HAP-1 (cell line): Measurements from ENCODE around the gene USP5.
A peak's percentile ranks its signal among the peaks of the same experiment; 100 is the strongest.
"Not testable (repeated sequence)": the region's sequence is repeated elsewhere in the genome, so short reads cannot be mapped to it uniquely, and the experiment has no call there.

Source experiments
- DNase-seq, 2 experiments: peaks; one replicate each; pipeline ENCODE4 v3.0.0-alpha.2; 2016 to 2020; ENCODE audit warnings: low spot score in 2 of 2
- H3K27me3 ChIP-seq: fragments of 250-450 bp; sonication (Bioruptor Pico); 2 replicates; pipeline ENCODE4 v1.5.1; 2020; ENCODE audit warnings: low read depth, mild to moderate bottlenecking, moderate library complexity
- H3K36me3 ChIP-seq: fragments of 250-450 bp; sonication (Bioruptor Pico); replicated peaks from 2 replicates; pipeline ENCODE4 v1.5.1; 2020; ENCODE audit warnings: mild to moderate bottlenecking
- H3K4me1 ChIP-seq: fragments of 250-450 bp; sonication (Bioruptor Pico); 2 replicates; pipeline ENCODE4 v1.5.1; 2020; ENCODE audit warnings: mild to moderate bottlenecking
- H3K4me3 ChIP-seq: fragments of 250-450 bp; sonication (Bioruptor Pico); 2 replicates; pipeline ENCODE4 v1.5.1; 2020; ENCODE audit warnings: mild to moderate bottlenecking, moderate library complexity
- H3K9me3 ChIP-seq: fragments of 250-450 bp; sonication (Bioruptor Pico); 2 replicates; pipeline ENCODE4 v1.5.1; 2020; ENCODE audit warnings: mild to moderate bottlenecking, moderate library complexity
- in situ Hi-C: fragments of 300-500 bp; cut with MboI; formaldehyde crosslinking; loops from 3 replicates; pipeline ENCODE4 v1.14.3; 2020; ENCODE audit warnings: low sequenced_read_pairs, inconsistent platforms, mixed read lengths

The USP5 gene

DNA sequence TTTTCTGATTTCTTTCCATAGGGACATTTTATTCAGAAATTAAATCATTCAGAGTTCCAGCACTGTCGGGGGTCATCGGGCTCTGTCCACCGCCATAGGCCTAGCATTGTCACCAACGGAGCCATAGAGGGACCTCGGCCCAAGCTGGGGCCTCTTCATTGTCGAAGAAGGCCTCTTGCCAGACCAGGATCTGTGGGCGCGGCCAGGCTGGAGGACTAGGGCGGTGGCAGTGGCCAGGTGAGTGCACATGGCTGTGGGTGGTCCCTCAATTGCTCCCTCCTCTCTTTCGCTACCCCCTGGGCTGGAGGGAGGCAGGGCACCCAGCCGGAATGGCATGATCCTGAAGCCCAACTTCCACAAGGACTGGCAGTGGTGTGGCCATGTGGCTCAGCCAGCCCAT lies 31.7 kb downstream of the USP5 start:
- Histone ChIP-seq H3K36me3 (peaks cover 18% of the 10 kb centered on the region), H3K9me3 (no peaks in the 10 kb centered on the region), H3K27me3 (no peaks in the 10 kb centered on the region), H3K4me1 (peaks cover 31% of the 10 kb centered on the region), H3K4me3 (no peak overlapping the region)
- in situ Hi-C loops: no loop called here
- DNase-seq: no peak

DNA sequence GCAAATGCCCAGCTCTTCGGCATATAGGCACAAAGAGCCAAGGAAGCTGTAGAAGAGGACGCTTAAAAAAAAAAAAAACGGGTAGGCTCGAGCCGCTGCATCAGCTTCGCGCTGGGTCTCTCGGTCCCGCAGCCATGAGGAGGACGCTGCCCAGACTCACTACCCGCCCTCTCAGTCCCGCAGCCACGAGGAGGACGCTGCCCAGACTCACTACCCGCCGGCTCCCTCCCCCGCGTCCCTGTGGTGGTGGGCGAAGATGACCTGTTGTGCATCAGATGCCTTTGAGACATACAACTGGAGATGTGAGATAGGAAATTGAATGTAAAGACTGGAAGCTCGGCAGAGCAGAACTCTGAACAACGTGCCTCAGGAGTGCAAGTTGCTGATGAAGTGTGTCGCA lies 32.6 kb downstream of the USP5 start:
- no peak overlapping the region for H3K4me3 ChIP-seq
- peak in 1 of 2 experiments; percentile 2 for DNase-seq
- no peaks in the 10 kb centered on the region for H3K27me3 ChIP-seq
- peaks cover 18% of the 10 kb centered on the region for H3K36me3 ChIP-seq
- no peaks in the 10 kb centered on the region for H3K9me3 ChIP-seq
- in situ Hi-C loops: no loop called here
- peaks cover 31% of the 10 kb centered on the region for H3K4me1 ChIP-seq

DNA sequence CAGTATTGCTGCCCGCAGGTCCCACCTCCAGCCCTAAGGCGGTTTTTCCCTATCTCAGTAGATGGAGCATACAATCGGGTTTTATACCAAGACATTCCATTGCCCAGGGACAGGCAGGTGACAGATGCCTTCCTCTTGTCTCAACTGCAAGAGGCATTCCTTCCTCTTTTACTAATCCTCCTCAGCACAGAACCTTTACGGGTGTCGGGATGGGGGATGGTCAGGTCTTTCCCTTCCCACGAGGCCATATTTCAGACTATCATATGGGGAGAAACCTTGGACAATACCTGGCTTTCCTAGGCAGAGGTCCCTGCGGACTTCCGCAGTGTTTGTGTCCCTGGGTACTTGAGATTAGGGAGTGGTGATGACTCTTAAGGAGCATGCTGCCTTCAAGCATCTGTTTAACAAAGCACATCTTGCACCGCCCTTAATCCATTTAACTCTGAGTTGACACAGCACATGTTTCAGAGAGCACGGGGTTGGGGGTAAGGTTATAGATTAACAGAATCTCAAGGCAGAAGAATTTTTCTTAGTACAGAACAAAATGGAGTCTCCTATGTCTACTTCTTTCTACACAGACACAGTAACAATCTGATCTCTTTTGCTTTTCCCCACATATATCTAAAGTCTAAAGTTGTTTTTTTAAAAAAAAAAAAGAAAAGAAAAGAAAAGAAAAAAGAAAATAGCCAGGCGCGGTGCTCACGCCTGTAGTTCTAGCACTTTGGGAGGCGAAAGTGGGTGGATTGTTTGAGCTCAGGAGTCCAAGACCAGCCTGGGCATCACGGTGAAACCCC lies 34.5 kb downstream of the USP5 start:
- in situ Hi-C loops, H3K27me3 ChIP-seq, H3K4me3 ChIP-seq: not testable (repeated sequence)

DNA sequence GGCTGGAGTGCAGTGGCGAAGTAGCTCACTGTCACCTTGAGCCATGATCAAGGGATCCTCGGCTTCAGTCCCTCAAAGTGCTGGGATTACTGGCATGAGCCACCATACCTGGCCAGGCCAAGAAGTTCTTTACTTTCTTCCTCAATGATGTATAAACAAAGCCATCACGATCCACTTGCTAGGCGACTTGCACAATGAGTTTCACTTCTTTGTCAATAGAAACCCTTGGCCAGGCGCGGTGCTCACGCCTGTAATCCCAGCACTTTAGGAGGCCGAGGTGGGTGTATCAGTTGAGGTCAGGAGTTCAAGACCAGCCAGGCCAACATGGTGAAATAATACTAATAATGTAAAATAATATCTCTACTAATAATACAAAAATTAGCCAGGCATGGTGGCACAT lies 35.5 kb downstream of the USP5 start:
- no peak overlapping the region for H3K4me3 ChIP-seq
- H3K36me3 ChIP-seq: peaks cover 18% of the 10 kb centered on the region
- in situ Hi-C loops: no loop called here
- H3K27me3 ChIP-seq: no peaks in the 10 kb centered on the region
- DNase-seq: peak in 1 of 2 experiments; percentile 35
- peaks cover 47% of the 10 kb centered on the region for H3K4me1 ChIP-seq
- no peaks in the 10 kb centered on the region for H3K9me3 ChIP-seq

More for the DNA sequence above, 34.5 kb downstream of the USP5 start:
- DNase-seq: peak in 1 of 2 experiments; percentile 88
- H3K4me1 ChIP-seq: peaks cover 40% of the 10 kb centered on the region
- peaks cover 18% of the 10 kb centered on the region for H3K36me3 ChIP-seq
- not testable (repeated sequence) for H3K9me3 ChIP-seq

DNA sequence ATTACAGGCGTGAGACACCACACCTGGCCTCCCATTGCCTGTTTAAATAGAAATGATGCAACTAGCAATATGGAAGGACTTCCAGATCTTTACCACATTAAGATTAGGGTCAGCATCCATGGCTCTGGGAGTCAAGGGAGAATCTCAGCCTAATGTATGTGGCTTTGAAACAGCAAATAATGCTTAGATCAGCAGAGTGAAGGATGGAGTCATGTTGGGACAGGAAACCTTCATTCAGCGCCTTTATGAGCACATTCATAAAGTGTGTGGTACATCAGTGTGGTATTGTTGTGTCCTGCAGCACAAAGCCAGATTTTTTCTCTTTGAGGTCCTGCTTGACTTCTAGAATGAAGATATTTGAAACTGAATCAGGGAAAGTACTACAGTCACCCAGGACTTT lies 36.4 kb downstream of the USP5 start:
- Histone ChIP-seq H3K9me3 (no peaks in the 10 kb centered on the region), H3K4me1 (peaks cover 47% of the 10 kb centered on the region), H3K4me3 (no peak overlapping the region), H3K36me3 (peaks cover 12% of the 10 kb centered on the region), H3K27me3 (no peaks in the 10 kb centered on the region)
- peak in 1 of 2 experiments; percentile 17 for DNase-seq
- in situ Hi-C loops: no loop called here

DNA sequence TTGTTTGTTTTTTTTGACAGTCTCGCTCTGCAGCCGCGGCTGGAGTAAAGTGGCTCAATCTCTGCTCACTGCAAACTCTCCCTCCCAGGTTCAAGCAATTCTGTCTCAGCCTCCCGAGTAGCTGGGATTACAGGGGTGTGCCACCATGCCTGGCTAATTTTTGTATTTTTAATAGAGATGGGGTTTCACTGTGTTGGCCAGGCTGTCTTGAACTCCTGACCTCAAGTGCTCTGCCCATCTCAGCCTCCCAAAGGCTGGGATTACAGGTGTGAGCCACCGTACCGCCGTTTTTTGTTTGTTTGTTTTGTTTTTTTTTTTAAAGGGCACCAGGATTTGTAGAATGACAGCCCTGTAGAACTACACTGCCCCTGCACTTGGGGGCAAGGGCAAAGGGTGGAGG lies 36.8 kb downstream of the USP5 start:
- peaks cover 47% of the 10 kb centered on the region for H3K4me1 ChIP-seq
- in situ Hi-C loops, H3K4me3 ChIP-seq, H3K9me3 ChIP-seq, DNase-seq, H3K27me3 ChIP-seq, H3K36me3 ChIP-seq: not testable (repeated sequence)

DNA sequence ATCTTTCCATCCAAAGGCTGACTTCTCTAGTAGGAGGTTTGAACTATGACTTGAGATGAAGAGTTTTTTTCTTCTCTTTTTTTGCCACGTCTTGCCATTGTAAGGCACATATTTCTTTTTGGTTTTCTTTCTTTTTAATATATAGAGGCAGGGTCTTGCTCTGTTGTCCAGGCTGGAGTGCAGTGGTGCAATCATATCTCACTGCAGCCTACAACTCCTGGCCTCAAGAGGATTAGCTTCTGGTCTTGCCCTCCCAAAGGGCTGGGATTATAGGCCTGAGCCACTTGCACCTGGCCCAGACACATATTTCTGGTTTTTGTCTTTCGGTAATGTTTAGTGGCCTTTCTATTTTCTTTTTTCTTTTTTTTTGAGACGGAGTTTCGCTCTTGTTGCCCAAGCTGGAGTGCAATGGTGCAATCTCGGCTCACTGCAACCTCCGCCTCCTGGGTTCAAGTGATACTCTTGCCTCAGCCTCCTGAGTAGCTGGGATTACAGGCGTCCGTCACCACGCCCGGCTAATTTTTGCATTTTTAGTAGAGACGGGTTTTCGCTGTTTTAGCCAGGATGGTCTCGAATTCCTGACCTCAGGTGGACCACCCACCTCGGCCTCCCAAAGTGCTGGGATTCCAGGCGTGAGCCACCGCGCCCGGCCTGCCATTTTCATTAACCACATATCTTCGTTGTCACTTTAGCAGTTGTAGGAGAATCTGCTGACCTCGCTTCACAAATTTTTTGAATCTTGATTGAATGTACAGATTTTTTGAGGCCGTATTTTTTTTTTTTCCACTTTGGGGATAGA lies 38.0 kb downstream of the USP5 start:
- in situ Hi-C loops, DNase-seq, H3K9me3 ChIP-seq, H3K27me3 ChIP-seq, H3K36me3 ChIP-seq, H3K4me3 ChIP-seq: not testable (repeated sequence)
- peaks cover 44% of the 10 kb centered on the region for H3K4me1 ChIP-seq

DNA sequence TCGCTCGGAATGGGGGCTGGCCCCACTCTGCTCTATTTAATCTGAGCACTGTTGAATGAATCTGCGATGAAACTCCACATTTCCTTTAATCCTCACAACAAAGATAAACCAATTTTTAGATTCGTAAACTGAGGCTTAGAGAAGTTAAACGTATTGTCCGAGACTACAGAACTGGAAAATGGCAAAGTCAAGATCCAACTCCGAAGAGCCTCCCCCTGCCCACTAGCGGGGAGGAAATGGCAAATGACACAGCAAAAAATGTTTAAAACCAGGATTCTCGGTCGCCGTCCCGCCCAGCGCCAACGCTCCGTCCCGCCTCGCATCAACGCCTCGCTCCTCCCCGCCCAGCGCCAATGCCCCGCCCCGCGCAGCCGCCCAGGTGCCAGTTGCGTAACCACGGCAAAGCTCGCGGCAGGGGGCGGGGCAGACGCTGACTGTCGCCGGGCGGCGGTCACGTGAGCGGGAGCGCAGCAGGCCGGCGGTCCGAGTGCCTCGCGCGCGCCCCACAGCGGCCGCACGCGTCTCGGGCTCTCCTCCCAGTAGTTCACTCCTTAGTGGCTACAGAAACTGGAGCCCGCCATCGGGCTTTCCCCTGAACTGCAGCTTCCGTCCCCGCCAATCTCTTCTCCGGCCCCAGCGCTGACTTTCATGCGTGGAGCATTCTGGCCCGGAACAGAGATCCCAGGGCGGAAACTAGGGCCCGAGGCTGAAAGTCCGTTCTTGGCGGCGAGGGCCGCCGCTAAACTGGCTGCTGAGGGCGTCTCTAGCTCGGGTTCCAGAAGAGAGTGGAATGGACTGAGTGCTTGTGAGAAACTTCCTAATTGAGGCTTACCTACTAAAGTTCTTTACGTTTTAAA lies 39.1 kb downstream of the USP5 start:
- H3K9me3 ChIP-seq: no peaks in the 10 kb centered on the region
- H3K27me3 ChIP-seq: no peaks in the 10 kb centered on the region
- DNase-seq: peak; percentile 94 to 99
- H3K4me1 ChIP-seq: peaks cover 36% of the 10 kb centered on the region
- H3K36me3 ChIP-seq: no peaks in the 10 kb centered on the region; the same call in 1 of the 2 replicates
- H3K4me3 ChIP-seq: peak overlapping the region; percentile 45
- in situ Hi-C loops: no loop called here

DNA sequence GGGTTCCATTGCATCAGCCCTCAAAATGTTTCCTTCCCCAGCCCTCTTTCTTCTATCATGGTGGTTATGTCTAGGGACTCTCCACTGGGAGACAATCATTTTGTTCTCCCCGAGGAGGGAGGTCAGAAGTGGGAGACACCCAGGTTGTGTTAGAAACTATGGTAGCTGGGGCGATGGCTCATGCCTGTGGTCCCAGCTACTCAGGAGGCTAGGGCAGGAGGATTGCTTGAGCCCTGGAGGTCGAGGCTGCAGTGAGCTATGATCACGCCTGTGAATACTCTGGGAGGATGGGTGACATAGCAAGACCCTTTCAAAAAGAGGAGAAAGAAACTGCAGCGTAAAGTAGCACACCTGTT lies 39.7 kb downstream of the USP5 start:
- Histone ChIP-seq H3K4me3 (peak overlapping the region; percentile 45), H3K4me1 (peaks cover 34% of the 10 kb centered on the region), H3K27me3 (no peaks in the 10 kb centered on the region), H3K36me3 (no peaks in the 10 kb centered on the region; the same call in 1 of the 2 replicates), H3K9me3 (no peaks in the 10 kb centered on the region)
- in situ Hi-C loops: no loop called here
- DNase-seq: no peak

DNA sequence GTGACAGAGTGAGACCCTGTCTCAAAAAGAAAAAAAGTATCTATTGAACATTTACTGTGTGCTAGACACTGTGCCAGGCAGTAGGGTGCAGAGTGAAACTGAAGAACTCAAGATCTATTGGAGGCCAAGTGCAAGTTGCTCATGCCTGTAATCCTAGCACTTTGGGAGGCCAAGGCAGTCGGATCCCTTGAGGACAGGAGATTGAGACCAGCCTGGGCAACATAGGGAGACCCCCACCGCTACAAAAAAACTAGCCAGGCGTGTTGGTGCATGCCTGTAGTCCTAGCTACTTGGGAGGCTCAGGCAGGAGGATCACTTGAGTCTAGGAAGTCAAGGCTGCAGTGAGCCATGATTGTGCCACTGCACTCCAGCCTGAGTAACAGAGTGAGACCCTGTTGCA lies 40.7 kb downstream of the USP5 start:
- H3K4me3 ChIP-seq, in situ Hi-C loops, H3K36me3 ChIP-seq, H3K9me3 ChIP-seq, DNase-seq, H3K27me3 ChIP-seq: not testable (repeated sequence)
- peaks cover 24% of the 10 kb centered on the region for H3K4me1 ChIP-seq

DNA sequence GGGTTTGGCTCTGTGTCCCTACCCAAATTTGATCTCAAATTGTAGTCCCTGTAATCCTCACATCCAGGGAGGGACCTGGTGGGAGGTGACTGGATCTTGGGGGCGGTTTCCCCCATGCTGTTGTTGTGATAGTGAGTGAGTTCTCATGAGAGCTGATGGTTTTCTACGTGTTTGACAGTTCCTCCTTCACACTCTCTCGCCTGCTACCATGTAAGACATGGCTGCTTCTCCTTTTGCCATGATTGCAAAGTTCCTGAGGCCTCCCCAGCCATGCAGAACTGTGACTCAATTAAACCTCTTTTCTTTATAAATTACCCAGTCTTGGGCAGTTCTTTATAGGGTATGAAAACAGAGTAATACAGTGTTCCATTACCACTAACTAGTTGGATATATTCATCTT lies 42.4 kb downstream of the USP5 start:
- in situ Hi-C loops: no loop called here
- peaks cover 16% of the 10 kb centered on the region for H3K4me1 ChIP-seq
- no peak overlapping the region for H3K4me3 ChIP-seq
- no peaks in the 10 kb centered on the region for H3K27me3 ChIP-seq
- H3K36me3 ChIP-seq: no peaks in the 10 kb centered on the region; the same call in 1 of the 2 replicates
- no peaks in the 10 kb centered on the region for H3K9me3 ChIP-seq
- DNase-seq: no peak

DNA sequence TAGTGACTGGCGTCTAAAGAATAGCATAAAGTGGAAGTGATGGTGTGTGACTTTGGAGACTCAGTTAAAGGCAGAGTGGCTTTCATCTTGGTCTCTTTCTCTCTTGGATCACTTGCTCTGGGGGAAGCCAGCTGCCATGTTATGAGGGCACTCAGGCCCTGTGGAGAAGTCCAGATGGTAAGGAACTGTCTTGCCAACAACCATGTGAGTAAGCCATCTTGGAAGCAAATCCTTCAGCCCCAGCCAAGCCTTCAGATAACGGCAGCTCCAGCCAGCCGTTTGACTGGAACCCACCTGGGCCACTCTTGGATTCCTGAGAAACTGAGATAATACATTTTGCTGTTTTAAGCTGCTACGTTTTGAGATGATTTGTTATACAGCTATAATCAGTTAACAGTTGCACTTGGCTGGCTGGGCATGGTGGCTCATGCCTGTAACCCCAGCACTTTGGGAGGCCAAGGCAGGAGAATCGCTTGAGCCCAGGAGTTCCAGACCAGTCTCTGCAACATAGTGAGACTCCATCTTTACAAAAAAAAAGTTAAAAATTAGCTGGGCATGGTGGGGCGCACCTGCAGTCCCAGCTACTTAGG lies 45.0 kb downstream of the USP5 start:
- H3K4me1 ChIP-seq: peaks cover 2% of the 10 kb centered on the region; the same call in 1 of the 2 replicates
- DNase-seq: no peak
- no peaks in the 10 kb centered on the region for H3K9me3 ChIP-seq
- H3K4me3 ChIP-seq: no peak overlapping the region
- H3K27me3 ChIP-seq: no peaks in the 10 kb centered on the region
- in situ Hi-C loops: no loop called here
- no peaks in the 10 kb centered on the region; the same call in 1 of the 2 replicates for H3K36me3 ChIP-seq

DNA sequence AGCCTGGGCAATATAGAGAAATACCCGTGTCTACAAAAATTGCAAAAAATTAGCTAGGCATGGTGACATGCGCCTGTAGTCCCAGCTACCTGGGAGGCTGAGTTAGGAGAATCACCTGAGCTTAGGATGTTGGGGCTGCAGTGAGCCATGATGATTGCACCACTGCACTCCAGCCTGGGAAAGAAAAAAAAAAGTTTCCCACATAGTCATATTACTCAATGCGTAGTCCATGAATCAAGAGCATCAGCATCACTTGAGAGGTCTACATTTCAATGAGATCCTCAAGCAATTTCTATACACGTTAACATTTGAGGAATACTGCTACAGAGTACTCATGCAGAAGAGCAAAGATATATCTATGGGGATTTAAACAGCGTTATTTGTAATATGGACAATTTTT lies 47.5 kb downstream of the USP5 start:
- H3K4me3 ChIP-seq: no peak overlapping the region
- in situ Hi-C loops: no loop called here
- no peaks in the 10 kb centered on the region for H3K36me3 ChIP-seq
- no peaks in the 10 kb centered on the region for H3K27me3 ChIP-seq
- peaks cover 11% of the 10 kb centered on the region for H3K4me1 ChIP-seq
- no peak for DNase-seq
- no peaks in the 10 kb centered on the region for H3K9me3 ChIP-seq
